Measurements from ENCODE around the gene FAP. TPM values are rescaled to one million over a fixed set of nuclear protein-coding genes. Genes with fewer than 3 reads are reported as not detected.

Gene FAP
- polyA plus RNA-seq, 1 experiment, result 135 TPM

- Histone ChIP-seq H3K36me3 (ENCODE audit: control insufficient read depth, insufficient read depth, low read length) (peaks cover 14% of the 10 kb centered on the region), H3K27me3 (ENCODE audit: control insufficient read depth, insufficient read depth, low read length) (no peaks in the 10 kb centered on the region), H3K4me3 (ENCODE audit: low read depth, low read length) (no peak overlapping the region)
- DNase-seq (ENCODE audit: low read depth), result no peak
- ChIA-PET CTCF (no interaction called here), POLR2A (no interaction called here)
- TF ChIP-seq CTCF (IDR thresholded peaks at IDR 0.05; ENCODE audit: insufficient read depth, low read depth, low read length), result no peak
These were observed 42.6 kb downstream of the FAP start for GRCh38 chr2:162200636-162201035.

- TF ChIP-seq CTCF (IDR thresholded peaks at IDR 0.05; ENCODE audit: insufficient read depth, low read depth, low read length), result no peak
- H3K27me3 ChIP-seq (ENCODE audit: control insufficient read depth, insufficient read depth, low read length), result no peaks in the 10 kb centered on the region
- CTCF ChIA-PET, result no interaction called here
- H3K4me3 ChIP-seq (ENCODE audit: low read depth, low read length), result no peak overlapping the region
- POLR2A ChIA-PET, result no interaction called here
- peaks cover 16% of the 10 kb centered on the region for H3K36me3 ChIP-seq (ENCODE audit: control insufficient read depth, insufficient read depth, low read length)
- no peak for DNase-seq (ENCODE audit: low read depth)
These were observed 43.3 kb downstream of the FAP start for GRCh38 chr2:162199913-162200312.

GRCh38 chr2:162198239-162198638 is 45.0 kb downstream of the FAP start:
- DNase-seq (ENCODE audit: low read depth), result no peak
- Histone ChIP-seq H3K36me3 (ENCODE audit: control insufficient read depth, insufficient read depth, low read length) (peaks cover 22% of the 10 kb centered on the region), H3K4me3 (ENCODE audit: low read depth, low read length) (no peak overlapping the region), H3K27me3 (ENCODE audit: control insufficient read depth, insufficient read depth, low read length) (no peaks in the 10 kb centered on the region)
- POLR2A ChIA-PET, result no interaction called here
- no peak for TF ChIP-seq CTCF (IDR thresholded peaks at IDR 0.05; ENCODE audit: insufficient read depth, low read depth, low read length)
- CTCF ChIA-PET, result interaction anchor here (0.8 to 2.1 kb wide), 4 partner anchors 15 to 102 kb away, joined by 3 to 15 read pairs (median 6); no protein-coding TSS in a partner anchor

GRCh38 chr2:162197069-162197825 is 46.0 kb downstream of the FAP start:
- no peak for TF ChIP-seq CTCF (IDR thresholded peaks at IDR 0.05; ENCODE audit: insufficient read depth, low read depth, low read length)
- Histone ChIP-seq H3K4me3 (ENCODE audit: low read depth, low read length) (no peak overlapping the region), H3K36me3 (ENCODE audit: control insufficient read depth, insufficient read depth, low read length) (peaks cover 24% of the 10 kb centered on the region), H3K27me3 (ENCODE audit: control insufficient read depth, insufficient read depth, low read length) (no peaks in the 10 kb centered on the region)
- POLR2A ChIA-PET, result interaction anchor here (0.6 kb wide), 1 partner anchor 1794 kb away, joined by 3 read pairs; no protein-coding TSS in a partner anchor
- CTCF ChIA-PET, result interaction anchor here (1.0 to 2.6 kb wide), 7 partner anchors 10 to 103 kb away, joined by 3 to 15 read pairs (median 5); no protein-coding TSS in a partner anchor
- DNase-seq (ENCODE audit: low read depth), result peak; percentile 1

GRCh38 chr2:162196638-162197037 is 46.6 kb downstream of the FAP start:
- Histone ChIP-seq H3K27me3 (ENCODE audit: control insufficient read depth, insufficient read depth, low read length) (no peaks in the 10 kb centered on the region), H3K4me3 (ENCODE audit: low read depth, low read length) (no peak overlapping the region), H3K36me3 (ENCODE audit: control insufficient read depth, insufficient read depth, low read length) (peaks cover 23% of the 10 kb centered on the region)
- no peak for DNase-seq (ENCODE audit: low read depth)
- no peak for TF ChIP-seq CTCF (IDR thresholded peaks at IDR 0.05; ENCODE audit: insufficient read depth, low read depth, low read length)
- ChIA-PET POLR2A (interaction anchor here (0.6 kb wide), 1 partner anchor 1793 kb away, joined by 3 read pairs; no protein-coding TSS in a partner anchor), CTCF (interaction anchor here (0.6 to 2.6 kb wide), 6 partner anchors 10 to 104 kb away, joined by 3 to 15 read pairs (median 6); no protein-coding TSS in a partner anchor)
